GM21723 (cell line): Measurements from ENCODE around the gene TMEM187.

Experiments used
- ATAC-seq: cut with Tn5 transposase; IDR thresholded peaks from one replicate; pipeline ENCODE4 v1.9.1; 2021; ENCODE audit warnings: mild to moderate bottlenecking, moderate library complexity; ENCODE audit not compliant: unreplicated experiment

The TMEM187 gene

GRCh38 chrX:153972368-153973126, at the start of gene TMEM187:
TSS of gene TMEM187 (plus strand) at chrX:153972754. CDS start at chrX:153982063, 9,309 bp downstream.
- ATAC-seq: peak; percentile 49

GRCh38 chrX:153922932-153923857, 49.4 kb upstream of the TMEM187 start:
- ATAC-seq: no peak

GRCh38 chrX:153924149-153924861, 48.2 kb upstream of the TMEM187 start:
- ATAC-seq: no peak

- no peak for ATAC-seq
Measured at GRCh38 chrX:153925387-153925738, 47.2 kb upstream of the TMEM187 start.

- no peak for ATAC-seq
Measured at GRCh38 chrX:153925739-153926551, 46.6 kb upstream of the TMEM187 start, which contains the start of gene ARHGAP4. TSS of gene ARHGAP4 (minus strand) at chrX:153926264. CDS start at chrX:153926202, 62 bp downstream.

- ATAC-seq: no peak
Measured at GRCh38 chrX:153926552-153926857, 46.0 kb upstream of the TMEM187 start.

- ATAC-seq: peak; percentile 42
Measured at GRCh38 chrX:153926858-153927671, 45.5 kb upstream of the TMEM187 start.

GRCh38 chrX:153927672-153927921, 45.0 kb upstream of the TMEM187 start:
- ATAC-seq: no peak

- ATAC-seq: peak; percentile 78
Measured at GRCh38 chrX:153927922-153928760, 44.4 kb upstream of the TMEM187 start.

- ATAC-seq: no peak
Measured at GRCh38 chrX:153928846-153929245, 43.7 kb upstream of the TMEM187 start.

- no peak for ATAC-seq
Measured at GRCh38 chrX:153929576-153929975, 43.0 kb upstream of the TMEM187 start.

- ATAC-seq: no peak
Measured at GRCh38 chrX:153930011-153930910, 42.3 kb upstream of the TMEM187 start.

GRCh38 chrX:153931151-153931550, 41.4 kb upstream of the TMEM187 start:
- ATAC-seq: no peak

GRCh38 chrX:153931748-153932147, 40.8 kb upstream of the TMEM187 start:
- no peak for ATAC-seq

GRCh38 chrX:153932220-153932915, 40.2 kb upstream of the TMEM187 start:
- ATAC-seq: no peak

GRCh38 chrX:153933748-153934147, 38.8 kb upstream of the TMEM187 start:
- ATAC-seq: no peak

- peak; percentile 19 for ATAC-seq
Measured at GRCh38 chrX:153934148-153934761, 38.3 kb upstream of the TMEM187 start.
